Caco-2 (cell line): ENCODE measurements around the gene BRD1. TPM values are rescaled to one million over a fixed set of nuclear protein-coding genes. Genes with fewer than 3 reads are reported as not detected.

Source experiments
- BruUV-seq: library from RNA; stranded (reverse); fragments of 400-500 nt; replicated peaks from 2 replicates; lab custom pipeline; 2021; lab: Mats Ljungman, UMichigan
- CTCF ChIA-PET: fragments of 300-600 bp; sonication (Branson Sonifier 250); formaldehyde crosslinking; loops from one replicate; lab custom pipeline; 2022; ENCODE audit warnings: antibody characterized with exemption; lab: Charles Lee
- POLR2A ChIA-PET: fragments of 300-600 bp; sonication (Branson Sonifier 250); formaldehyde crosslinking; loops from one replicate; lab custom pipeline; 2022; ENCODE audit warnings: antibody characterized with exemption; lab: Charles Lee
- DNase-seq, 2 experiments: peaks; one replicate each; pipeline versions ENCODE4 v3.0.0 to v3.0.0-alpha.2; 2020 to 2022
- H3K27me3 ChIP-seq: replicated peaks from 2 replicates; pipeline ENCODE4 v1.6.0; 2011; ENCODE audit warnings: low read length; ENCODE audit not compliant: control insufficient read depth, insufficient read depth
- H3K36me3 ChIP-seq: 2 replicates; pipeline ENCODE4 v1.5.1; 2011; ENCODE audit warnings: low read length; ENCODE audit not compliant: control insufficient read depth, insufficient read depth
- H3K4me1 ChIP-seq: fragments of 250-450 bp; sonication (Bioruptor Pico); 2 replicates; pipeline ENCODE4 v1.5.1; 2020; ENCODE audit warnings: mild to moderate bottlenecking
- H3K4me3 ChIP-seq: 2 replicates; pipeline ENCODE4 v1.5.1; 2011; ENCODE audit warnings: low read depth, mild to moderate bottlenecking, control low read depth, low read length
- H3K9me3 ChIP-seq: fragments of 250-450 bp; sonication (Bioruptor Pico); 2 replicates; pipeline ENCODE4 v1.5.1; 2020; ENCODE audit warnings: mild to moderate bottlenecking, moderate library complexity
- H3K27ac Mint-ChIP-seq: one replicate; pipeline ENCODE4 v1.8.0; 2022; ENCODE audit warnings: mixed read lengths; ENCODE audit not compliant: unreplicated experiment
- H3K27me3 Mint-ChIP-seq: one replicate; pipeline ENCODE4 v1.8.0; 2022; ENCODE audit warnings: mixed read lengths; ENCODE audit not compliant: insufficient read depth, unreplicated experiment
- H3K36me3 Mint-ChIP-seq: one replicate; pipeline ENCODE4 v1.8.0; 2022; ENCODE audit warnings: mild to moderate bottlenecking, mixed read lengths; ENCODE audit not compliant: insufficient read depth, unreplicated experiment
- H3K4me1 Mint-ChIP-seq: one replicate; pipeline ENCODE4 v1.8.0; 2022; ENCODE audit warnings: low read depth, mixed read lengths; ENCODE audit not compliant: unreplicated experiment
- H3K4me3 Mint-ChIP-seq: one replicate; pipeline ENCODE4 v1.8.0; 2022; ENCODE audit warnings: mild to moderate bottlenecking, moderate library complexity, mixed read lengths; ENCODE audit not compliant: unreplicated experiment
- H3K9me3 Mint-ChIP-seq: one replicate; pipeline ENCODE4 v1.8.0; 2022; ENCODE audit warnings: mixed read lengths; ENCODE audit not compliant: unreplicated experiment
- intact Hi-C: fragments of 100-400 bp; cut with micrococcal nuclease; formaldehyde crosslinking; loops from one replicate; pipeline ENCODE4 v1.10.0; 2022; ENCODE audit not compliant: unreplicated experiment
- total RNA-seq: library from RNA; stranded (reverse); gene quantifications from 2 replicates; pipeline ENCODE4 v1.2.3, GENCODE V29; 2022
- TF ChIP-seq, protein P1 (sequence below), 2 experiments: fragments of 200-600 bp in 1 of 2; IDR thresholded peaks; 1 replicate in 1 of 2; 2 replicates in 1 of 2; pipeline versions ENCODE4 v1.5.1 to v1.8.0; 2011 to 2022; ENCODE audit warnings: antibody characterized with exemption in 1 of 2, control low read depth in 1 of 2, inconsistent platforms in 1 of 2, low read depth in 1 of 2, low read length in 1 of 2, mild to moderate bottlenecking in 1 of 2, moderate library complexity in 1 of 2; ENCODE audit not compliant: insufficient read depth in 1 of 2, severe bottlenecking in 1 of 2, unreplicated experiment in 1 of 2

Gene BRD1
- total RNA-seq, 1 experiment from 2014 or later = 46.9 TPM

DNA sequence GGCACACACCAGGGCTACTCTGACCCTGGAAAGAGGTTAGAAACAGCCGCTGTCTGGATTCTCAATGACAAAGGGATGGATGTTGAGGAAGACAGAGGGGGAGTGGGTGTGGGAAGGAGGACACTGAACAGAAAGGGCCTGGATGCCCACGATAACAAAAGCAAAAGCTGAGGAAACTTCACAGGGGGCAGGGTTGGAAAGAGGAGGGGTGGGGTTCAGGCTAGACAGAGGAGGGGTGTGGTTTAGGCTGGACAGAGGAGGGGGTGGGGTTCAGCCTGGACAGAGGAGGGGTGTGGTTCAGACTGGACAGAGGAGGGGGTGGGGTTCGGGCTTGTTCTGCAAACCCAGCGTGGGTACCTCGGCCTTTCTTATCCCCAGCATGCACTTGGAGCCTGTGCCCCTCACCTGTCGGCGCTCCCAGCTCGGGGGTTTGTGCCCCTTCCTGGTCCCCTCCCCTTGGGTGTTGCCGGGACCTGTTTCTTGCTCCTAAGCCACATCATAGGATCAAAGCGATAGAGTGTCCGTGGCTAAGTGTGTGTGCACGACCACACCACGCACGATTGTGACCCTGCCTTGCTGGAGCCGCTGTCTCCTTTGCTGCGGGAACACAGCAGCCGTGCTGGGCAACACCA lies 75.6 kb downstream of the BRD1 start:
- no TSS peak for BruUV-seq
- intact Hi-C loops = no loop called here
- CTCF ChIA-PET = no interaction called here
- Mint-ChIP-seq H3K36me3 (no peaks in the 10 kb centered on the region), H3K9me3 (peaks cover 11% of the 10 kb centered on the region), H3K27me3 (peaks cover 6% of the 10 kb centered on the region), H3K4me1 (no peaks in the 10 kb centered on the region), H3K4me3 (no peak overlapping the region), H3K27ac (no peak overlapping the region)
- Histone ChIP-seq H3K4me1 (no peaks in the 10 kb centered on the region), H3K9me3 (peaks cover under 1% of the 10 kb centered on the region; the same call in 1 of the 2 replicates), H3K36me3 (no peaks in the 10 kb centered on the region), H3K4me3 (no peak overlapping the region), H3K27me3 (no peaks in the 10 kb centered on the region)
- POLR2A ChIA-PET = interaction anchor here (0.6 kb wide), 1 partner anchor 49 kb away, joined by 3 read pairs; no protein-coding TSS in a partner anchor
- DNase-seq = no peak
- TF ChIP-seq, protein P1, sequence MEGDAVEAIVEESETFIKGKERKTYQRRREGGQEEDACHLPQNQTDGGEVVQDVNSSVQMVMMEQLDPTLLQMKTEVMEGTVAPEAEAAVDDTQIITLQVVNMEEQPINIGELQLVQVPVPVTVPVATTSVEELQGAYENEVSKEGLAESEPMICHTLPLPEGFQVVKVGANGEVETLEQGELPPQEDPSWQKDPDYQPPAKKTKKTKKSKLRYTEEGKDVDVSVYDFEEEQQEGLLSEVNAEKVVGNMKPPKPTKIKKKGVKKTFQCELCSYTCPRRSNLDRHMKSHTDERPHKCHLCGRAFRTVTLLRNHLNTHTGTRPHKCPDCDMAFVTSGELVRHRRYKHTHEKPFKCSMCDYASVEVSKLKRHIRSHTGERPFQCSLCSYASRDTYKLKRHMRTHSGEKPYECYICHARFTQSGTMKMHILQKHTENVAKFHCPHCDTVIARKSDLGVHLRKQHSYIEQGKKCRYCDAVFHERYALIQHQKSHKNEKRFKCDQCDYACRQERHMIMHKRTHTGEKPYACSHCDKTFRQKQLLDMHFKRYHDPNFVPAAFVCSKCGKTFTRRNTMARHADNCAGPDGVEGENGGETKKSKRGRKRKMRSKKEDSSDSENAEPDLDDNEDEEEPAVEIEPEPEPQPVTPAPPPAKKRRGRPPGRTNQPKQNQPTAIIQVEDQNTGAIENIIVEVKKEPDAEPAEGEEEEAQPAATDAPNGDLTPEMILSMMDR (IDR thresholded peaks at IDR 0.05; ENCODE audit: insufficient read depth in 1 of 2, low read depth in 1 of 2, low read length in 1 of 2, severe bottlenecking in 1 of 2, unreplicated experiment in 1 of 2) = no peak

DNA sequence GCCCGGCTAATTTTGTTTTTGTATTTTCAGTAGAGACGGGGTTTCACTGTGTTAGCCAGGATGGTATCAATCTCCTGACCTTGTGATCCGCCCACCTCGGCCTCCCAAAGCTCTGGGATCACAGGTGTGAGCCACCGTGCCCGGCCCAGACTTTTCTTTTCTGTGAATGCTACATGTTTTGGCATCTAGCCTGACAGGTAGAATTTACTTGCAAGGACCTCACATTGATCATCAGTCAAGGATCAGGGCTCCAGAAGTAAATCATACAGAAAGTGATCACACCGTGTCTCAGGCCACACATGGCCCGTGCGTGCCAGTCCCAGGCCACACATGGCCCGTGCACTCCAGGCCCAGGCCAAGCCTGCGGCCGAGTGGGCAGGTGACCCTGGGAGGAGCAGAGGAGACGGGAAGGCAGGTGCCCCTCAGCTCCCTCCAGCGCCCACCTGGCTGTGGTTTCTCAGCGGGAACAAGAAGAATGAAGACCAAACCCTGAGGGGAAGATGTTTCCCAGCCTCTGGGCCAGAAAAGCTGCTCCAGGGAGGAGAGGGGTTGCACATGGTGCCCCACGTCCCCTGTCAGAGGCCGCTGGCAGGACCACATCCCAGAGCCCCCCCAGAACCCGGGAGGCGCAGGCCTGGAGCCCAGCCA lies 76.2 kb downstream of the BRD1 start:
- no TSS peak for BruUV-seq
- Histone ChIP-seq H3K4me1 (no peaks in the 10 kb centered on the region), H3K4me3 (no peak overlapping the region), H3K9me3 (peaks cover 7% of the 10 kb centered on the region; the same call in 1 of the 2 replicates), H3K27me3 (no peaks in the 10 kb centered on the region), H3K36me3 (no peaks in the 10 kb centered on the region)
- intact Hi-C loops = no loop called here
- Mint-ChIP-seq H3K27ac (no peak overlapping the region), H3K36me3 (no peaks in the 10 kb centered on the region), H3K9me3 (peaks cover 17% of the 10 kb centered on the region), H3K4me3 (no peak overlapping the region), H3K4me1 (no peaks in the 10 kb centered on the region), H3K27me3 (peaks cover 11% of the 10 kb centered on the region)
- TF ChIP-seq, protein P1 (IDR thresholded peaks at IDR 0.05; ENCODE audit: insufficient read depth in 1 of 2, low read depth in 1 of 2, low read length in 1 of 2, severe bottlenecking in 1 of 2, unreplicated experiment in 1 of 2) = no peak
- DNase-seq = no peak
- ChIA-PET POLR2A (no interaction called here), CTCF (no interaction called here)

DNA sequence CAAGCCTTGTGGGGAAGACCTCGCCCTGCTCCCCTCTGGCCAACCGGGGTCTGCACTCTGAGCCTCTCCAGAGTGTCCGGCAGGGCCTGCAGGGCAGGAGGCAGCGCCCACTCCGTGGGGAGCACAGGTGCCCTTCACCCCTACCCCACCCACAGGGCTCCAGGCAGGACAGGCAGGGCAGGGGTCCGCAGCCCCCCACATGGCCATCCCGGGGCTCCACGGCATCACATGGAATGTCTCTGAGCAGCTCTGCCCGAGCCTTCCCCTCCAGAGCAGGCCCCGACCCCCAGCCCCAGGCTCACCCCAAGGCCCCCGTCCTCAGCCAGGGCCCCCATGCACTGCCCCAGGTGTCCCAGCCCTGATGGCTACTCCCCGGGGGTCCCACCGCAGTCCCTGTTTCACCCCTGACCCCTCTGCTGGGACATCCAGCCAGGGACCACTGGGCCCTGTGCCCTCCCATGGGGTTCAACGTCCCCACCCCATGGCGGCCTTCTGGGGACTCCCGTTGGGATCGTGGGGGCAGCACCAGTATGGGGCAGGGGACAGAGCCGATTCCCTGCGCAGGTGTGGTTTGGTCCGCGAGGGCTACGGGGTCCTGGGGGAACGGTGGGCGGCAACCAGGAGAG lies 77.7 kb downstream of the BRD1 start:
- no peak overlapping the region for H3K4me3 Mint-ChIP-seq
- ChIA-PET CTCF (no interaction called here), POLR2A (no interaction called here)
- Histone ChIP-seq H3K36me3 (no peaks in the 10 kb centered on the region), H3K9me3 (peaks cover 10% of the 10 kb centered on the region; the same call in 1 of the 2 replicates), H3K4me1 (no peaks in the 10 kb centered on the region), H3K27me3 (no peaks in the 10 kb centered on the region), H3K4me3 (no peak overlapping the region)
- H3K4me1 Mint-ChIP-seq = no peaks in the 10 kb centered on the region
- no peak for DNase-seq
- H3K36me3 Mint-ChIP-seq = no peaks in the 10 kb centered on the region
- TF ChIP-seq, protein P1 (IDR thresholded peaks at IDR 0.05; ENCODE audit: insufficient read depth in 1 of 2, low read depth in 1 of 2, low read length in 1 of 2, severe bottlenecking in 1 of 2, unreplicated experiment in 1 of 2) = no peak
- no TSS peak for BruUV-seq
- H3K27ac Mint-ChIP-seq = no peak overlapping the region
- H3K9me3 Mint-ChIP-seq = peaks cover 32% of the 10 kb centered on the region
- intact Hi-C loops = no loop called here
- H3K27me3 Mint-ChIP-seq = peaks cover 15% of the 10 kb centered on the region
